Heart right ventricle (tissue), 16 donors: ENCODE measurements around the gene TCHHL1. TPM values are rescaled to one million over a fixed set of nuclear protein-coding genes. Genes with fewer than 3 reads are reported as not detected.

Experiments used
- ATAC-seq, 8 donors: fragments of 200-7000 bp; cut with Tn5 transposase; one replicate each; pipeline ENCODE4 v1.9.1; 2020; ENCODE audit warnings: mild to moderate bottlenecking in 8 of 8, moderate library complexity in 8 of 8, moderate number of reproducible peaks in 1 of 8
- DNase-seq, 2 donors: peaks; one replicate each; pipeline ENCODE4 v3.0.0-alpha.2; 2020
- H3K27ac ChIP-seq, 10 donors: fragments of 200-600 bp; sonication (generic) in 2 of 10; one replicate each; pipeline versions ENCODE4 v1.5.0 to v1.8.0; 2020 to 2022; ENCODE audit warnings: mild to moderate bottlenecking in 3 of 10
- H3K27me3 ChIP-seq, 7 donors: fragments of 200-600 bp; one replicate each; pipeline ENCODE4 v1.8.0; 2021 to 2022; ENCODE audit warnings: mild to moderate bottlenecking in 2 of 7
- H3K36me3 ChIP-seq, 9 donors: fragments of 200-600 bp; sonication (generic) in 1 of 9; one replicate each; pipeline versions ENCODE4 v1.5.0 to v1.8.0; 2020 to 2022; ENCODE audit warnings: mild to moderate bottlenecking in 2 of 9
- H3K4me1 ChIP-seq, 9 donors: fragments of 200-600 bp; sonication (generic) in 1 of 9; one replicate each; pipeline versions ENCODE4 v1.5.0 to v1.8.0; 2020 to 2022; ENCODE audit warnings: mild to moderate bottlenecking in 4 of 9
- H3K4me3 ChIP-seq, 10 donors: fragments of 200-600 bp; sonication (generic) in 2 of 10; one replicate each; pipeline versions ENCODE4 v1.5.0 to v1.8.0; 2020 to 2022; ENCODE audit warnings: mild to moderate bottlenecking in 7 of 10, moderate library complexity in 2 of 10
- H3K9me3 ChIP-seq, 11 donors: fragments of 200-600 bp in 10 of 11; sonication (generic) in 2 of 11; one replicate each; pipeline versions ENCODE4 v1.5.0 to v1.8.0; 2013 to 2022; ENCODE audit warnings: mild to moderate bottlenecking in 2 of 11, control low read depth in 1 of 11, moderate library complexity in 1 of 11
- CTCF ChIP-seq, 9 donors: fragments of 200-600 bp; sonication (generic) in 2 of 9; IDR thresholded peaks; one replicate each; pipeline versions ENCODE4 v1.5.0 to v1.8.0; 2021 to 2022; ENCODE audit warnings: antibody characterized with exemption in 9 of 9, mild to moderate bottlenecking in 5 of 9, moderate library complexity in 1 of 9
- WGBS, 2 donors: extraction: QIAGEN DNeasy Blood & Tissue Kit; methylation state at CpG; one replicate each; pipeline ENCODE4 v1.1.7; 2013; ENCODE audit warnings: inconsistent platforms in 1 of 2; 5-methylcytosine and 5-hydroxymethylcytosine counted together
- intact Hi-C, 10 donors: fragments of 100-400 bp; cut with DNase I; formaldehyde crosslinking; loops; one replicate each; pipeline versions ENCODE4 v1.11.1 to v1.14.2; 2022
- polyA plus RNA-seq, 2 donors: library from polyadenylated mRNA; stranded (reverse); fragments of 200-250 nt; gene quantifications; one replicate each; pipeline ENCODE4 v1.2.3, GENCODE V29; 2013
- total RNA-seq, 10 donors: library from RNA; stranded (reverse); fragmentation: NEBNext Ultra II Directional in 3 of 10; extraction: Animal tissue kit (Norgen Biotek cat#: 25700) in 3 of 10; gene quantifications; one replicate each; pipeline versions ENCODE4 v1.2.1 to v1.2.4, GENCODE V29; 2021 to 2023
- donor health status: Arrhythmogenic right ventricular cardiomyopathy.
- donor health status: ischemic (EF 13 %, LVEDD 7.1; RV severe dilation, severe dysfunction).
- donor health status: healthy with polysubstance abuse.
- donor health status: DM: no; HTN: yes; CAD: no.
- donor health status: DM: no; HTN: no; CAD: no.
- donor health status: ischemic (EF 25% LVEDD 6.9; RV normal size, moderate dysfunction).
- donor health status: ischemic (EF 25% LVEDD 5.7; RV mildly dilated, moderate dysfunction).
- donor health status: healthy.
- donor health status: DM: yes; HTN: yes; CAD: no.
- donor health status: Ischemic cardiomyopathy.
- donor health status: ischemic (EF 35%, LVEDD 5.7; RV mildly dilated, moderate dysfunction).
- donor health status: nonischemic (EF 11% LVEDD 7.7; RV severe dilation, severe dysfunction).
- donor health status: DM: yes; HTN: yes; CAD: no.
- donor health status: PGD.
- donor health status: ischemic (EF 29% LVEDD 5.4; RV normal size, mild dysfunction).
- donor health status: nonischemic (EF 23%, LVEDD 6.1; RV moderate dilation, normal function).

TCHHL1 gene
- total and polyA plus RNA-seq, 12 donors: not detected

DNA sequence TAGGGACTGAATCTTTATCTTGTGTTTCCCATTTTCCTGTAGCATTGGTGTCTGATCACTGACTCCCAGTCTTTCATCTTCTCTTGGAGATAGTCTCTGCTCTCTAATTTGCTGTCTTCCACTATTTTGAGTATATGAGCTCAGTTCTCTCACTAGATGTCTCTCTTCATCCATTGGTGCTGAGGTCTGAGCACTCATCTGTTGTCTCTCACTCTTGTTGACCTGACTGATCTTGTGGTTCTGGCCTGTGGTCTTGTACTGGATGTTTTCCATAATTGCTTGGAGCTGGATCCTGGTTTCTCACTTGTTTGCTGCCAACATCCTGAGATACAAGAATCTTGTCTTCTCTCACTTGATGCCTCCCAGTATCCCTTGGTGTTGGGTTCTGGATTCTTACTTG lies 26.9 kb downstream of the TCHHL1 start:
- Histone ChIP-seq H3K27ac (no peak overlapping the region), H3K4me3 (no peak overlapping the region), H3K9me3 (no peaks in the 10 kb centered on the region), H3K36me3 (no peaks in the 10 kb centered on the region), H3K27me3 (peaks cover 0 to 70% (median 43%) of the 10 kb centered on the region in 7 donors), H3K4me1 (no peaks in the 10 kb centered on the region)
- DNase-seq (no peak), ATAC-seq (no peak)
- no peak for TF ChIP-seq CTCF (IDR thresholded peaks at IDR 0.05)
- intact Hi-C loops: loop anchor here in 1 of 10 donors (10.0 kb wide), 1 partner anchor 393 kb away; no protein-coding TSS in a partner anchor

DNA sequence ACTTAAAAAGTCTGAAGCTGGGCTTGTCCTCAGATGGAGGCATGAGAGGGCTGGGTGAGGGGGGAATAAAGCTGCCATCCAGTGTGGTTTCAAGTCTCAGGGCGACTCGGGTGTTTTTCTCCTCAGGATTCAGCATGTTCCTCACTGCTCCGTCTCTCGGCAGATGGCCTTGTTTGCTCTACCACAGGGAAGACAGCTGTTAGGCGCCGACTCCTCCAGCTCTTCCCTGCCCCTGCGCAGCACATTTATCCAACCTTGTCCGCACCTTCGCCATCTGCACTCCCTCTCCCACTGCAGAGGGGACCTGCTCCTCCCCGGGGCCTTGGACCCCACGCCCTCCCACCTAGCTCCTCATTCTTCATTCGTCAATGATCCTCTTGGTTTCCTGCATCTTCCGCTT lies 35.5 kb downstream of the TCHHL1 start:
- no peak for ATAC-seq
- intact Hi-C loops: loop anchor here (2.0 to 5.0 kb wide), 8 partner anchors 129 to 405 kb away; no protein-coding TSS in a partner anchor
- no peak overlapping the region for H3K27ac ChIP-seq
- H3K4me1 ChIP-seq: peaks cover 0 to 36% (median 4%) of the 10 kb centered on the region in 9 donors
- no peaks in the 10 kb centered on the region for H3K9me3 ChIP-seq
- H3K36me3 ChIP-seq: no peaks in the 10 kb centered on the region
- no peak for DNase-seq
- peaks cover 0 to 56% (median 38%) of the 10 kb centered on the region in 7 donors for H3K27me3 ChIP-seq
- TF ChIP-seq CTCF (IDR thresholded peaks at IDR 0.05): no peak
- 53 to 57% methylated on average over 13 of the region's 13 CpGs for WGBS, 2 donors
- H3K4me3 ChIP-seq: no peak overlapping the region

GRCh38 chr1:152052606-152053005 lies 36.3 kb downstream of the TCHHL1 start:
- Histone ChIP-seq H3K27me3 (peaks cover 0 to 48% (median 30%) of the 10 kb centered on the region in 7 donors), H3K4me3 (no peak overlapping the region), H3K4me1 (peaks cover 2 to 42% (median 11%) of the 10 kb centered on the region in 9 donors), H3K36me3 (no peaks in the 10 kb centered on the region), H3K9me3 (no peaks in the 10 kb centered on the region), H3K27ac (no peak overlapping the region)
- ATAC-seq (peak in 6 of 8 donors; percentile 31 to 57 (median 50)), DNase-seq (peak; percentile 81 to 84)
- intact Hi-C loops: loop anchor here (1.0 to 5.0 kb wide), 9 partner anchors 130 to 406 kb away; no protein-coding TSS in a partner anchor
- TF ChIP-seq CTCF (IDR thresholded peaks at IDR 0.05): peak; percentile 79 to 95 (median 91)
- WGBS, 2 donors: 23 to 24% methylated on average over 11 of the region's 11 CpGs

GRCh38 chr1:152050886-152051675 lies 37.8 kb downstream of the TCHHL1 start:
- TF ChIP-seq CTCF (IDR thresholded peaks at IDR 0.05): no peak
- H3K27ac ChIP-seq: peak overlapping the region in 1 of 10 donors; percentile 98
- peaks cover 9 to 57% (median 19%) of the 10 kb centered on the region in 9 donors for H3K4me1 ChIP-seq
- ATAC-seq: no peak
- H3K36me3 ChIP-seq: no peaks in the 10 kb centered on the region
- 59 to 60% methylated on average over 6 of the region's 6 CpGs for WGBS, 2 donors
- H3K27me3 ChIP-seq: peaks cover 0 to 33% (median 21%) of the 10 kb centered on the region in 7 donors
- no peak overlapping the region for H3K4me3 ChIP-seq
- no peaks in the 10 kb centered on the region for H3K9me3 ChIP-seq
- intact Hi-C loops: loop anchor here in 7 of 10 donors (5.0 kb wide), 5 partner anchors 131 to 406 kb away; no protein-coding TSS in a partner anchor
- no peak for DNase-seq
